ENCODE results near the gene ADGRF1.

The ADGRF1 gene

GRCh38 chr6:46963039-46963438, 79.1 kb downstream of the ADGRF1 start:
- no peak for TF ChIP-seq CTCF (IDR thresholded peaks at IDR 0.05)
- H3K4me3 Mint-ChIP-seq, result no peak overlapping the region
- no peaks in the 10 kb centered on the region for H3K36me3 Mint-ChIP-seq (ENCODE audit: low read depth)
- no peaks in the 10 kb centered on the region for H3K27me3 Mint-ChIP-seq (ENCODE audit: low read depth, poor library complexity)
- H3K9me3 Mint-ChIP-seq, result no peaks in the 10 kb centered on the region
- H3K27ac Mint-ChIP-seq, result no peak overlapping the region
- H3K4me1 Mint-ChIP-seq, result no peaks in the 10 kb centered on the region
- DNase-seq, result no peak

- Mint-ChIP-seq H3K4me1 (no peaks in the 10 kb centered on the region), H3K9me3 (no peaks in the 10 kb centered on the region), H3K27ac (no peak overlapping the region), H3K4me3 (no peak overlapping the region), H3K36me3 (ENCODE audit: low read depth) (no peaks in the 10 kb centered on the region), H3K27me3 (ENCODE audit: low read depth, poor library complexity) (peaks cover 4% of the 10 kb centered on the region)
- DNase-seq, result no peak
- TF ChIP-seq CTCF (IDR thresholded peaks at IDR 0.05), result no peak
These were observed 80.4 kb downstream of the ADGRF1 start for GRCh38 chr6:46961711-46962110.

GRCh38 chr6:46961232-46961631, 80.9 kb downstream of the ADGRF1 start:
- DNase-seq, result no peak

GRCh38 chr6:46959419-46959818, 82.7 kb downstream of the ADGRF1 start:
- no peaks in the 10 kb centered on the region for H3K9me3 Mint-ChIP-seq
- no peak for DNase-seq
- no peak overlapping the region for H3K27ac Mint-ChIP-seq
- H3K36me3 Mint-ChIP-seq (ENCODE audit: low read depth), result no peaks in the 10 kb centered on the region
- no peak overlapping the region for H3K4me3 Mint-ChIP-seq
- H3K4me1 Mint-ChIP-seq, result peaks cover 13% of the 10 kb centered on the region
- peaks cover 4% of the 10 kb centered on the region for H3K27me3 Mint-ChIP-seq (ENCODE audit: low read depth, poor library complexity)
- TF ChIP-seq CTCF (IDR thresholded peaks at IDR 0.05), result no peak

More at GRCh38 chr6:46961232-46961631, 80.9 kb downstream of the ADGRF1 start:
- no peaks in the 10 kb centered on the region for H3K36me3 Mint-ChIP-seq (ENCODE audit: low read depth)
- H3K4me1 Mint-ChIP-seq, result peaks cover under 1% of the 10 kb centered on the region
- no peak overlapping the region for H3K4me3 Mint-ChIP-seq
- no peak for TF ChIP-seq CTCF (IDR thresholded peaks at IDR 0.05)
- H3K9me3 Mint-ChIP-seq, result no peaks in the 10 kb centered on the region
- peaks cover 4% of the 10 kb centered on the region for H3K27me3 Mint-ChIP-seq (ENCODE audit: low read depth, poor library complexity)
- no peak overlapping the region for H3K27ac Mint-ChIP-seq

- Mint-ChIP-seq H3K4me1 (peaks cover 18% of the 10 kb centered on the region), H3K4me3 (no peak overlapping the region), H3K36me3 (ENCODE audit: low read depth) (no peaks in the 10 kb centered on the region), H3K9me3 (no peaks in the 10 kb centered on the region), H3K27me3 (ENCODE audit: low read depth, poor library complexity) (peaks cover 4% of the 10 kb centered on the region), H3K27ac (no peak overlapping the region)
- TF ChIP-seq CTCF (IDR thresholded peaks at IDR 0.05), result no peak
- DNase-seq, result no peak
These were observed 85.7 kb downstream of the ADGRF1 start for GRCh38 chr6:46956409-46956808.

- TF ChIP-seq CTCF (IDR thresholded peaks at IDR 0.05), result no peak
- Mint-ChIP-seq H3K4me3 (no peak overlapping the region), H3K36me3 (ENCODE audit: low read depth) (no peaks in the 10 kb centered on the region), H3K27me3 (ENCODE audit: low read depth, poor library complexity) (peaks cover 4% of the 10 kb centered on the region), H3K9me3 (no peaks in the 10 kb centered on the region), H3K27ac (no peak overlapping the region), H3K4me1 (peaks cover 23% of the 10 kb centered on the region)
- no peak for DNase-seq
These were observed 87.2 kb downstream of the ADGRF1 start for GRCh38 chr6:46954837-46955451.

All from nephron progenitor cell (in vitro differentiated cells).